Measurements from ENCODE around the gene HS3ST1. TPM values are rescaled to one million over a fixed set of nuclear protein-coding genes. Genes with fewer than 3 reads are reported as not detected.

Gene HS3ST1
- total RNA-seq, 1 donor from 2014 or later = 8.1 TPM

DNA sequence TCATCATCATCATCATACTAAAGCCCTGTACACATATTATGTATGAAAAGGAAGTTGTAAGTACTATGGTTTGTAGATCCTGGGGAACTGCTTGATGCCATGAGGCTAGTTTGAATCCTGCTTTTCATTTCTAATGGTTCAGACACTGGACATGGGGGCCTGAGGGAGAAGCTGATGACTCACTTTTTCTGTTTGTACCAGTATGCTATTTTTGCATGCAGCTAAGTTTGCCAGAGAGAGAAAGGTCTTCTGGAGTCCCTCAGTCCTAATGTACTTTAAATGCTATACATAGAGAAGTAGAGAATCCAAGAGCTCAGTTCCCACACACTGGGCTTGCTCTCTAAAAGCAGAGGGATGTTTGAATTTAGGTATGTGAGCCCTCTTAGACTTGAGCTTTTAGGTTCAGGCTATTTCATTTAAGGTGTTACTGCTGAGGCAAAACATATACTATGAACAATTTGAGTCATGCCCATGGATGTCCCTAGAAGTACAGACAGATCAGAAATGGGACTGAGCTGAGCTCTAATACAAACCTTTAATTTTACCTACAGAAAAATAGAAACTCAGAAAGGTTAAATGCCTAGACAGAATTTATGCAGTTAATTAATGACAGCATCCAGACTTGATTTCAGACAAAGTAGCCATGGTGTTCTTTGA, 17.6 kb upstream of the HS3ST1 start:
- H3K4me3 ChIP-seq = no peak overlapping the region
- H3K27ac ChIP-seq = no peak overlapping the region
- TF ChIP-seq POLR2A (IDR thresholded peaks at IDR 0.05) = no peak
- TF ChIP-seq, protein P1, sequence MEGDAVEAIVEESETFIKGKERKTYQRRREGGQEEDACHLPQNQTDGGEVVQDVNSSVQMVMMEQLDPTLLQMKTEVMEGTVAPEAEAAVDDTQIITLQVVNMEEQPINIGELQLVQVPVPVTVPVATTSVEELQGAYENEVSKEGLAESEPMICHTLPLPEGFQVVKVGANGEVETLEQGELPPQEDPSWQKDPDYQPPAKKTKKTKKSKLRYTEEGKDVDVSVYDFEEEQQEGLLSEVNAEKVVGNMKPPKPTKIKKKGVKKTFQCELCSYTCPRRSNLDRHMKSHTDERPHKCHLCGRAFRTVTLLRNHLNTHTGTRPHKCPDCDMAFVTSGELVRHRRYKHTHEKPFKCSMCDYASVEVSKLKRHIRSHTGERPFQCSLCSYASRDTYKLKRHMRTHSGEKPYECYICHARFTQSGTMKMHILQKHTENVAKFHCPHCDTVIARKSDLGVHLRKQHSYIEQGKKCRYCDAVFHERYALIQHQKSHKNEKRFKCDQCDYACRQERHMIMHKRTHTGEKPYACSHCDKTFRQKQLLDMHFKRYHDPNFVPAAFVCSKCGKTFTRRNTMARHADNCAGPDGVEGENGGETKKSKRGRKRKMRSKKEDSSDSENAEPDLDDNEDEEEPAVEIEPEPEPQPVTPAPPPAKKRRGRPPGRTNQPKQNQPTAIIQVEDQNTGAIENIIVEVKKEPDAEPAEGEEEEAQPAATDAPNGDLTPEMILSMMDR (IDR thresholded peaks at IDR 0.05) = no peak
- TF ChIP-seq POLR2AphosphoS5 (IDR thresholded peaks at IDR 0.05; ENCODE audit: insufficient read depth in 1 of 2, low read depth in 1 of 2) = no peak
- intact Hi-C loops (cut with DNase I) = loop anchor here (1.0 kb wide), 1 partner anchor 17 kb away; no protein-coding TSS in a partner anchor
- H3K36me3 ChIP-seq = no peaks in the 10 kb centered on the region
- H3K27me3 ChIP-seq = no peaks in the 10 kb centered on the region
- H3K4me1 ChIP-seq = peaks cover 5% of the 10 kb centered on the region
- no peaks in the 10 kb centered on the region for H3K9me3 ChIP-seq
- DNase-seq (ENCODE audit: extremely low spot score in 2 of 2) = no peak

DNA sequence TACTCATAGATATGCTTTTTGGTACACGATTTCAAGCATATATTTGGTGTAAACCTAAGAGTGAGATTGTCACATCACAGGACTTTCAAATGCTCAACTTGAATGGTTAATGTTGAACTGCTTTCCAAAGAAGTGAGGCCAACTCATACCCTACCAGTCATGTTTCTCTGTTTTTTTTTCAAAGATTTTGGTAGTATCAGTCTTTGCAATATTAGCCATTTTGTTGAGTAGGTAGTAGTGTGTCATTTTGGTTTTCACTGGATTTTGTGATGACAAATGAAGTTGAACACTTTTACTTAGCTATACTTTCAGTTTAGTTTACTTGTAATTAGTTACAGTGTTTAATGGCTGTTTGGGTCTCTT, 12.5 kb upstream of the HS3ST1 start:
- DNase-seq (ENCODE audit: extremely low spot score in 2 of 2) = no peak
- H3K4me3 ChIP-seq = no peak overlapping the region
- peaks cover 3% of the 10 kb centered on the region for H3K4me1 ChIP-seq
- TF ChIP-seq, protein P1 (IDR thresholded peaks at IDR 0.05) = no peak
- TF ChIP-seq POLR2AphosphoS5 (IDR thresholded peaks at IDR 0.05; ENCODE audit: insufficient read depth in 1 of 2, low read depth in 1 of 2) (no peak), POLR2A (IDR thresholded peaks at IDR 0.05) (no peak)
- intact Hi-C loops (cut with DNase I) = no loop called here
- H3K9me3 ChIP-seq = no peaks in the 10 kb centered on the region
- no peaks in the 10 kb centered on the region for H3K36me3 ChIP-seq
- no peaks in the 10 kb centered on the region for H3K27me3 ChIP-seq
- no peak overlapping the region for H3K27ac ChIP-seq

DNA sequence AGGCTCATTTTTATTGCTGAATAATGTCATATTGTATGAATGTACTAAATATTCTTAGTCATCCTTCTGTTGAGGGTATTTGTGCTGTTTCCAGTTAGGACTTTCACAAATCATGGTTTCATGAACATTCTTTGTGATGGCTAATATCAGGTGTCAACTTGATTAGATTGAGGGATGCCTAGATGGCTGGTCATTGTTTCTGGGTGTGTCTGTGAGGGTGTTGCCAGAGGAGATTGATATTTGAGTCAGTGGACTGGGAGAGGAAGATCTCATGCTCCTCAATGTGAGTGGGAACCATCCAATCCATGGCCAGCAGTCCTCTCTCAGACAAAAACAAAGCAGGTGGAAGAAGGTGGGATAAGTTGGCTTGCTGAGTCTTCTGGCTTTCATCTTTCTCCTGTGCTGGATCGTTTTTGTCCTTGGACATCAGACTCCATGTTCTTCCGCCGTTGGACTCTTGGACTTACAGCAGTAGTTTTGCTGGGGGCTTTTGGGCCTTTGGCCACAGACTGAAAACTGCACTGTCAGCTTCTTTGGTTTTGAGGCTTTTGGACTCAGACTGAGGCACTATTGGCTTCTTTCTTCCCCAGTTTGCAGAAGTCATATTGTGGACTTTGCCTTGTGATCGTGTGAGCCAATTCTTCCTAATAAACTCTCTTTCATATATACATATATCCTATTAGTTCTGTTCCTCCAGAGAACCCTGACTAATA, 11.9 kb upstream of the HS3ST1 start:
- Histone ChIP-seq H3K27me3 (no peaks in the 10 kb centered on the region), H3K36me3 (no peaks in the 10 kb centered on the region), H3K4me3 (no peak overlapping the region), H3K9me3 (no peaks in the 10 kb centered on the region), H3K4me1 (no peaks in the 10 kb centered on the region), H3K27ac (no peak overlapping the region)
- TF ChIP-seq POLR2AphosphoS5 (IDR thresholded peaks at IDR 0.05; ENCODE audit: insufficient read depth in 1 of 2, low read depth in 1 of 2) (no peak), POLR2A (IDR thresholded peaks at IDR 0.05) (no peak)
- TF ChIP-seq, protein P1 (IDR thresholded peaks at IDR 0.05) = no peak
- no peak for DNase-seq (ENCODE audit: extremely low spot score in 2 of 2)
- intact Hi-C loops (cut with DNase I) = no loop called here

DNA sequence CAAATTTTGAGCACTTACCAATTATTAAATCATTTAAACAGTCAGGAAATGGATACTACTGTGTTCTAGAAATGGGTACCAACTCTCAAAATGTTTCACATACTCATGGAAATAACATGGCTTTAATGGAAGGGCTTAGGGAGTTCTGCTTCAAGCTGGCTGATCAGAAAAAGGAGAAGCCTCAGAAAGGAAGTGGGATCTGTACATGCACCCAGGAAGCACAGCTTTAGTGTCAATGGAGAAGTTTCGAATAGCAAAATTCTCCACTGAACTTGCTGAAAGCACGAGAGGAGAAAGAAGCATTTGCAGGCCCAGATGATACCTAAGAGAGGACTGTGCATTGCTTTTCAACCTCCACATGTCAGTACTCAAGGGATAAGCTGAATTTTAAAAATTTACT, 11.1 kb upstream of the HS3ST1 start:
- Histone ChIP-seq H3K9me3 (no peaks in the 10 kb centered on the region), H3K27me3 (no peaks in the 10 kb centered on the region), H3K4me1 (no peaks in the 10 kb centered on the region), H3K4me3 (no peak overlapping the region), H3K27ac (no peak overlapping the region), H3K36me3 (no peaks in the 10 kb centered on the region)
- intact Hi-C loops (cut with DNase I) = no loop called here
- TF ChIP-seq, protein P1 (IDR thresholded peaks at IDR 0.05) = no peak
- TF ChIP-seq POLR2AphosphoS5 (IDR thresholded peaks at IDR 0.05; ENCODE audit: insufficient read depth in 1 of 2, low read depth in 1 of 2) (no peak), POLR2A (IDR thresholded peaks at IDR 0.05) (no peak)
- DNase-seq (ENCODE audit: extremely low spot score in 2 of 2) = no peak

DNA sequence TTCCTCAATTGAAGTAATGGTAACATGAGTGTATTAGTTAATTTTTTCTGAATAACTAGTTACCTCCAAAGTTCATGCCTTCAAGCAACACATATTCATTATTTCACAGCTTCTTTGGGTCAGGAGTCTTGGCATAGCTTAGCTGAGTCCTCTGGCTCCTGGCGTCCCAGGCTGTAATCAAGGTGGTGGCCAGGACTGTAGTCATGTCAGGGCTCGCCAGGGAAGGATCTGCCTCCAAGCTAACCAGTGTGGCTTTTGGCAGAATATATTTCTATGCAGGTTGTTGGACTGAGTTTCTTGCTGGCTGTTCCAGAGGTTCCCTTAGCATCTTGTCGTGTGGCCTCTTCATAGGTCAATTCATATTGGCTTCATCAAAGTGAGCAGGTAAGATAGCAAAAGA, 10.0 kb upstream of the HS3ST1 start:
- intact Hi-C loops (cut with DNase I) = no loop called here

More for the DNA sequence above, 10.0 kb upstream of the HS3ST1 start:
- no peaks in the 10 kb centered on the region for H3K4me1 ChIP-seq
- H3K9me3 ChIP-seq = no peaks in the 10 kb centered on the region
- H3K4me3 ChIP-seq = no peak overlapping the region
- no peak overlapping the region for H3K27ac ChIP-seq
- DNase-seq (ENCODE audit: extremely low spot score in 2 of 2) = no peak
- no peaks in the 10 kb centered on the region for H3K36me3 ChIP-seq
- TF ChIP-seq POLR2AphosphoS5 (IDR thresholded peaks at IDR 0.05; ENCODE audit: insufficient read depth in 1 of 2, low read depth in 1 of 2) = no peak
- TF ChIP-seq, protein P1 (IDR thresholded peaks at IDR 0.05) = no peak
- no peak for TF ChIP-seq POLR2A (IDR thresholded peaks at IDR 0.05)
- H3K27me3 ChIP-seq = no peaks in the 10 kb centered on the region

Data from vagina (tissue), 2 donors.